Activated naive CD4-positive, alpha-beta T cell treated with anti-CD3 and anti-CD28 coated beads, Interleukin-2, amount 10 ng/mL, durations not matched to agents 5 hours and 36 hours (primary cell): ENCODE data around the gene PLPP4. TPM values are rescaled to one million over a fixed set of nuclear protein-coding genes. Genes with fewer than 3 reads are reported as not detected.

ENCODE experiments used
- total RNA-seq, 2 experiments: library from RNA; stranded (reverse); gene quantifications; one replicate each; pipeline ENCODE4 v1.2.3, GENCODE V29; 2021

PLPP4 gene
- not detected for total RNA-seq

GRCh38 chr10:120456626-120457430, at the start of gene PLPP4:
PLPP4 (plus strand) TSS chr10:120457227; CDS start chr10:120457306, 79 bp downstream.

